Right hindlimb (tissue), 1 donor: ENCODE results near the gene CALHM4.

Source experiments
- DNase-seq: peaks from one replicate; pipeline ENCODE4 v3.0.0-alpha.2; 2018

CALHM4 gene

GRCh38 chr6:116553451-116553850 is at the start of gene CALHM4:
TSS of gene CALHM4 (plus strand) at chr6:116553751. CDS start at chr6:116553794, 43 bp downstream.
- no peak for DNase-seq

GRCh38 chr6:116507324-116507723 is 46.2 kb upstream of the CALHM4 start:
- no peak for DNase-seq

GRCh38 chr6:116508527-116508926 is 45.0 kb upstream of the CALHM4 start:
- DNase-seq: no peak

GRCh38 chr6:116511424-116512110 is 42.0 kb upstream of the CALHM4 start, which contains the start of gene CALHM5:
TSS of gene CALHM5 (plus strand) at chr6:116511639. CDS start at chr6:116511697, 58 bp downstream.
- peak; percentile 35 for DNase-seq

GRCh38 chr6:116512111-116512559 is 41.4 kb upstream of the CALHM4 start:
- DNase-seq: no peak

- no peak for DNase-seq
These were observed 40.8 kb upstream of the CALHM4 start for GRCh38 chr6:116512734-116513133.

GRCh38 chr6:116513224-116513875 is 40.2 kb upstream of the CALHM4 start:
- no peak for DNase-seq

- no peak for DNase-seq
These were observed 39.4 kb upstream of the CALHM4 start for GRCh38 chr6:116514111-116514510.

- DNase-seq: no peak
These were observed 38.4 kb upstream of the CALHM4 start for GRCh38 chr6:116515141-116515540.

GRCh38 chr6:116518621-116519368 is 34.8 kb upstream of the CALHM4 start:
- no peak for DNase-seq

GRCh38 chr6:116522896-116523295 is 30.7 kb upstream of the CALHM4 start:
- no peak for DNase-seq

- no peak for DNase-seq
These were observed 29.3 kb upstream of the CALHM4 start for GRCh38 chr6:116524236-116524635.

- no peak for DNase-seq
These were observed 25.4 kb upstream of the CALHM4 start for GRCh38 chr6:116528133-116528532.

- no peak for DNase-seq
These were observed 24.8 kb upstream of the CALHM4 start for GRCh38 chr6:116528780-116529179.

GRCh38 chr6:116529466-116530290 is 23.9 kb upstream of the CALHM4 start:
- DNase-seq: no peak

GRCh38 chr6:116530436-116530835 is 23.1 kb upstream of the CALHM4 start:
- DNase-seq: no peak

- DNase-seq: peak; percentile 54
These were observed 21.6 kb upstream of the CALHM4 start for GRCh38 chr6:116531675-116532570.

GRCh38 chr6:116533233-116533957 is 20.2 kb upstream of the CALHM4 start:
- no peak for DNase-seq

- DNase-seq: no peak
These were observed 18.4 kb upstream of the CALHM4 start for GRCh38 chr6:116535109-116535508.

- DNase-seq: no peak
These were observed 17.3 kb upstream of the CALHM4 start for GRCh38 chr6:116536216-116536621.

GRCh38 chr6:116542426-116542825 is 11.1 kb upstream of the CALHM4 start:
- no peak for DNase-seq
